Memory B cell (primary cell): ENCODE measurements around the gene SRCIN1.
"Not testable (repeated sequence)": the region's sequence is repeated elsewhere in the genome, so short reads cannot be mapped to it uniquely, and the experiment has no call there.

Experiments
- ATAC-seq: fragments of 150-1000 bp; cut with Tn5 transposase; 2 replicates; pipeline ENCODE4 v1.10.0; 2021; ENCODE audit warnings: low read depth, mild to moderate bottlenecking, moderate library complexity
- DNase-seq, 2 donors: peaks; one replicate each; pipeline ENCODE4 v3.0.0; 2022; ENCODE audit warnings: low spot score in 2 of 2
- H3K27ac Mint-ChIP-seq: one replicate; pipeline ENCODE4 v1.8.0; 2022; ENCODE audit warnings: mild to moderate bottlenecking, moderate library complexity, mixed read lengths
- H3K27me3 Mint-ChIP-seq: one replicate; pipeline ENCODE4 v1.8.0; 2022; ENCODE audit warnings: mixed read lengths
- H3K36me3 Mint-ChIP-seq: one replicate; pipeline ENCODE4 v1.8.0; 2022; ENCODE audit warnings: mild to moderate bottlenecking, mixed read lengths
- H3K4me1 Mint-ChIP-seq: one replicate; pipeline ENCODE4 v1.8.0; 2022; ENCODE audit warnings: mixed read lengths
- H3K4me3 Mint-ChIP-seq: one replicate; pipeline ENCODE4 v1.8.0; 2022; ENCODE audit warnings: mild to moderate bottlenecking, moderate library complexity, mixed read lengths
- H3K9me3 Mint-ChIP-seq: one replicate; pipeline ENCODE4 v1.8.0; 2022; ENCODE audit warnings: mixed read lengths

Gene SRCIN1

DNA sequence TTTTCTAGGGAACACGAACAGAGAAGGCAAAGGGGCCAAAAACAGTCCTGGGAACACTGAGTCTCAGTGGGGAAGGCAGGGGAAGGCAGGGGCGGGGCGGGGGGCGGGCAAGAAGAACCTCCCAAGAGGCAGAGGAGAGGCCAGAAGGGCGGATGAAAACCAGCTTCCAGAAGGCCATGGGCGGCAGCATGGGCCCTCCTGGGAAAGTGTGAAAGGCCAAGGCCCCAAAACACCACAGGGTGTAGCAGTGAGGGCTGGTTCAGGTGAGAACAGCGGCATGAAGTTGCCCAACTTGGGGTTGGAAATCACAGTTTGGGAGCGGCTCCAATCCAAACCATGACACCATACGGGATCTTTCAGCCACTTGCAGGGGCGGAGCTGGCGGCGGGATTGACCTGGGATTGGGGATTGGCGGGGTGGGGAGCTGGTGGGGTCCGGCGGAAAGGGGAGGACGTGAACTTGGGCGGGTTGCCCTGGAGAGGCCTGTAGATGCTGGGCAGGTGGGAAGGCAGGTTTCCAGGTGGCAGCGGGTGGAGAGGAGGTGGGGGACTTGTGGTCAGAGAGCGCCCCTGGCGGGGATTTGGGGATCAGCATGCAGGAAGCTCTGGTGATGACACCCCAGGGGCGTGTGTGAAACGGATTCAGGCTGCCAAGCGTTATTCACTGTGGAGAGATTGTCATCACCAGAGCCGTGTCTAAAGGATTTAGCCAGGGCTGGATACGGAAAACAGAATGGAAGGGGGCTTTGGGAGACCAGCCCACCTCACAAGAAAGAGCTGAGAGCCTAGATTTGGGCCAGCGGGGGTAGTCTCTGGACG lies 96.6 kb downstream of the SRCIN1 start:
- Mint-ChIP-seq H3K27ac (peak overlapping the region; percentile 64), H3K36me3 (peaks cover 2% of the 10 kb centered on the region), H3K4me3 (peak overlapping the region; percentile 87), H3K9me3 (no peaks in the 10 kb centered on the region), H3K4me1 (peaks cover 5% of the 10 kb centered on the region), H3K27me3 (peaks cover 30% of the 10 kb centered on the region)
- DNase-seq (peak; percentile 58 to 63), ATAC-seq (peak; percentile 91)

DNA sequence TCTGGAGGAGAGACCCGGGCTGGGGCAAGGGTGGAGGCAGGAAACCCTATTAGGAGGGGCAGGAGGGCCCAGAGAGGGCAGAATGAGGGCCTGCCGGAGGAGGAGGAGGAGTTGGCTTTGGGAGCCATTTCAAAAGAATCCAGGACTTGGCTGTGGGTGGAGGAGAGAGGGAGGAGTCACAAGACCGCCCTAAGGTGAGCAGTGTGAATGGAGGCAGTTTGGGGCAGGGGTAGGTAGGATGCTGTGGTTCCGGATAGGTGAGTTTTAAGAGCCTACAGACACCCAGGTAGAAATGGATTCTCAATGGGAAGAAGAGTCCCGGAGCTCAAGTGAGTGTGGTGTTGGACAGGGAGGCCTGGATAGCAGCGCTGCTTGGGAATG lies 97.2 kb downstream of the SRCIN1 start:
- DNase-seq (no peak), ATAC-seq (no peak)
- Mint-ChIP-seq H3K36me3 (peaks cover 2% of the 10 kb centered on the region), H3K27me3 (peaks cover 30% of the 10 kb centered on the region), H3K27ac (no peak overlapping the region), H3K4me3 (no peak overlapping the region), H3K9me3 (no peaks in the 10 kb centered on the region), H3K4me1 (peaks cover 5% of the 10 kb centered on the region)

DNA sequence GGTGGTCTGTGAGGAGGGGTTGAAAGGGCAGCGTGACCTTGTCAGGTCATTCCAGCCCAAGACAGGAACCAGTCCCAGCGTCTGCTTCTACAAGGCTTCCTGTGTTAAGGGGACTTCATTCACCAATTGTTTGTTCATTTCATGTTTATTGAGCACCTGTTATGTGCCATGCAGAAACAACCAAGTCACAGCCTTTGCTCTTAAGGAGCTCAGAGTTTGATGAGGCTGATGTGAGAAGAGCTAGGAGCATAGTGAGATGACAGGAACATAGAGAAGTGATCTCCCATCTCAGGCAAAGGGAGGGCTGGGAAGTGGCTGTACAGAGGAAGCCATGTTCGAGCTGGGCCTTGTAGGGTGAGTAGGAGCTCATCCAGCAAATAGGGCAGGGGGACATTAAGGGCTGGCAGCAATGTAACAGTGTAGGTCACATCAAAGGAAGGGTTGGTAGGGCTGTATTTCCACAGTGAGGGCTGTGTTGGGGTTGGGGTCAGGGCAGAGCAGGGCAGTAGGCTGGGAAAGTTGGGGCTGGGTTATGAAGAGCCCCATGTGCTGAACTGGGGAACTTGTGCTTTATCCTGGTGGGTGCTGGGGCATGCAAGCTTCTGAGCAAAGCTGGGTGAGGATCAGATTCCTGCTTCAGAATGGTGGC lies 97.7 kb downstream of the SRCIN1 start:
- H3K36me3 Mint-ChIP-seq: peaks cover 2% of the 10 kb centered on the region
- ATAC-seq (no peak), DNase-seq (no peak)
- H3K4me3 Mint-ChIP-seq: no peak overlapping the region
- no peaks in the 10 kb centered on the region for H3K9me3 Mint-ChIP-seq
- H3K4me1 Mint-ChIP-seq: peaks cover 5% of the 10 kb centered on the region
- no peak overlapping the region for H3K27ac Mint-ChIP-seq
- peaks cover 30% of the 10 kb centered on the region for H3K27me3 Mint-ChIP-seq

DNA sequence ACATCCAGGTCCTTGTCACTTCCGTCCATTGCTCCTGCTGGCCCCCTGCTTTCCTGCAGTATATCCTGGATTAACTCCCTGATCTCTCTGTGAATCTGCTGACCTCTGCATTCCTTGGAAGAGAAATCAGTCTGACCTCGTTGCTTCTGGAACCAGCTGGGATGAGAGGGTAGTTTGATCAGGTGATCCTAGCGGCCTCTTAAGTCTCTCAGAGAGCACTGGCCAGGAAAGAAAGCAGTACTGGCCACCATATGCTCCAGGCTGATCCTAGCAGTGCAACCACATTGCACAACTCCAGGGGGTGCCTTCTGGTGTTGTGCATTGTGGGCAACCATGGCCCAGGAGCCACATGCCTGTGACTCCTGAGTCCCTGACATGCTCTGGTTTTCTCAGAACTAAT lies 98.3 kb downstream of the SRCIN1 start:
- no peak for DNase-seq
- no peak overlapping the region for H3K4me3 Mint-ChIP-seq

DNA sequence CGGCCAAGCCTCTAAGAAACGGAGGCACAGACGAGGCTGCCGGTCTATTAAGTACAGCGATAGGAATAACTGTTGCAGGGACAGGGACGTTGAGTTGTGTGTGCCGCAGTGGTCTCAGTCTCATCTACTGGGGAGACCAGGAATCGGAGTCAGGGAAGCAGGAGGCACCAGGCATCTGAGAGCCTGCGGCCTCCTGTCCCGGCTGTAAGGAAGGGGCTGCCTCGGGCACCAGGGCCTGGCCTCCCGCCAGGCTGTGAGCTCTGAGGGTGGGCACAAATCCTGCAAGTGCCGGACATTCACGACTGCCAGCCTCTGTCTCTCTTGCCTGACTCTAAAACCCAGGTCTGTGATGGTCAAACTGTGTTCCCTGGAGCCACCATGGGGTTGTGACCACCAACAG lies 101.5 kb downstream of the SRCIN1 start:
- H3K9me3 Mint-ChIP-seq: no peaks in the 10 kb centered on the region

More for the DNA sequence above, 98.3 kb downstream of the SRCIN1 start:
- peaks cover 5% of the 10 kb centered on the region for H3K4me1 Mint-ChIP-seq
- H3K27ac Mint-ChIP-seq: no peak overlapping the region
- no peak for ATAC-seq
- H3K27me3 Mint-ChIP-seq: peaks cover 34% of the 10 kb centered on the region
- peaks cover 2% of the 10 kb centered on the region for H3K36me3 Mint-ChIP-seq
- H3K9me3 Mint-ChIP-seq: no peaks in the 10 kb centered on the region

DNA sequence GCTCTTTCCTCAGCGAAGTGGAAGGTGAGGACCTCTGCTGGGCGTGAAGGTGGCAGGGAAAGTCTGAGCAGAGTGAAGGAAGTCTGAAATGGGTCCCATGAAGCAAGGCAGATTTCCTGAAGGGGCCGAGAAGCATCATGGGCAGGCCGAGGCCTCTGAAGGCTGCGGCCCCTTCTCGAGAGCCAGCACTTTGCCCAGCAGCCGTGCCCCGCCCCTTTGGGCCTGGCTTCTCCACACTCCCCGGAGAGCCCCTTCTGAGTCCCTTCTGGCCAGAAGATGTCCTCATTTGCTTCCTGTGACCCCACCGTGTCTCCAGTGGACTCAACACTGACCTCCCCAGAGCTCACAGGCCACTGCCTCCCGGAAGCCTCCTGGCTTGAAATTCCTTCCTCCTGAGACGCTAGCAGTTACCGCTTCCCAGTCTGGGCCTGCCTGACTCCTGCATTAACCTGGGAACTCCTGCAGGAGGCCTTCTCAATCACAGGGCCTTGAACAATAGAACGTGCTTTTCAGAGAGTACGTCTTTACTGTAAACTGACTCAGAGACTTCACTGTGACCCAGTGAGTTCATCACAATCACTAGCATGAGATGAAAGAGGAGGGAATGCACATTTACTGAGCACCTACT lies 102.4 kb downstream of the SRCIN1 start:
- H3K4me3 Mint-ChIP-seq, H3K9me3 Mint-ChIP-seq, ATAC-seq, DNase-seq, H3K36me3 Mint-ChIP-seq, H3K4me1 Mint-ChIP-seq, H3K27ac Mint-ChIP-seq: not testable (repeated sequence)
- peaks cover 16% of the 10 kb centered on the region for H3K27me3 Mint-ChIP-seq

More for the DNA sequence above, 101.5 kb downstream of the SRCIN1 start:
- no peak overlapping the region for H3K4me3 Mint-ChIP-seq
- no peaks in the 10 kb centered on the region for H3K4me1 Mint-ChIP-seq
- DNase-seq (no peak), ATAC-seq (no peak)
- H3K36me3 Mint-ChIP-seq: no peaks in the 10 kb centered on the region
- no peak overlapping the region for H3K27ac Mint-ChIP-seq
- peaks cover 21% of the 10 kb centered on the region for H3K27me3 Mint-ChIP-seq

DNA sequence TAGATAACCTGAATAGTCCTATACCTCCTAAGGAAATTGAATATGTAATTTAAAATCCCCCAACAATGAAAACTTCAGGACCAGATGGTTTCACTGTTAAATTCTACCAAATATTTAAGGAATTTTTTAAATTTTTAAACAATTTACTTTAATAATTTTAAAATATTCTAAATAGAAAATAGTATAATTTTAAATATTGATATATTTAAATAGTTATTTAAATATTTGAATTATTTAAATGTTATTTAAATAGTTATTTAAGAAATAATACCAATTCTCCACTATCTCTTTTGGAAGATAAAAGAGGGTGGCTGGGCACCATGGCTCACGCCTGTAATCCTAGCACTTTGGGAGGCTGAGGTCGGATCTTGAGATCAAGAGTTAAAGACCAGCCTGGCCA lies 104.0 kb downstream of the SRCIN1 start:
- H3K4me1 Mint-ChIP-seq, H3K27ac Mint-ChIP-seq, H3K27me3 Mint-ChIP-seq, H3K36me3 Mint-ChIP-seq, ATAC-seq, DNase-seq, H3K9me3 Mint-ChIP-seq, H3K4me3 Mint-ChIP-seq: not testable (repeated sequence)

DNA sequence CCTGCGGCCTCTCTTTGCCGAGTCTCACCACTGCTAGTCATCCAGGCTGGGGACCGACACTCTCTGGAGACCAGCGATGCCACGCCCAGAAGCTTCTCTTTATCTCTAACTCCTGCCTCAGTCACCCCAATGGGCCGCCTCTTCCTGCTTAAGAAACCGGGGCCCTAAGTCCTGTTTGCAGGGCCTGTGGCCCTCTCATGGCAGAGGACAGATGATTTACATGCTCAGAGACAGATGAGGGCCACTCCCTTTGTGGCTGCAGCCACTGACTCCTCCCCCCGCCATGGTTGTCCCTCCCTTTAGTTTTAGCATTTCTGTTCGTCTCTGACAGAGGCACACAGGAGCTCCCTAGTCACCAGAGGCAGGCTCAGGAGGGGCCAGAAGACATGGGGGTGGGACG lies 106.5 kb downstream of the SRCIN1 start:
- not testable (repeated sequence) for H3K36me3 Mint-ChIP-seq, H3K4me3 Mint-ChIP-seq, ATAC-seq, H3K4me1 Mint-ChIP-seq, H3K9me3 Mint-ChIP-seq, H3K27me3 Mint-ChIP-seq, DNase-seq, H3K27ac Mint-ChIP-seq

DNA sequence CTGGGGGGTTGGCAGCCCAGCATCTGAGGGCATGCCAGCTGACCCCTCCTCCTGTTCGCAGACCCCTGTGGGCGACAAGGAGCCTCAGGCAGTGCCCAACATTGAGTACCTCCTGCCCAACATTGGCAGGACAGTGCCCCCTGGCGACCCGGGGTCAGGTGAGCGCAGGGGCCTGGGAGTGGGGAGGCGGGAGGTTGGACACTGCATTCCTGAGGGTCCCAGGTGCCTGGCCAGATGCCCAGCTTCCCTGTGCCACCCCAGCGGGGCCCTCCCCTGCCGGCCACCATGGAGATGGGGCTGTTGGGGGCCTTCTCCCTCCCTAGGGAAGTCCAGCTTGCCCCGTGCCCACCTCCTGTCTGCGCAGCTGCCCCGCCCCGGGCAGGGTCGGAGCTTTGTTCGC lies 107.4 kb downstream of the SRCIN1 start:
- ATAC-seq (no peak), DNase-seq (no peak)
- no peak overlapping the region for H3K27ac Mint-ChIP-seq
- no peaks in the 10 kb centered on the region for H3K4me1 Mint-ChIP-seq
- H3K36me3 Mint-ChIP-seq: peaks cover 2% of the 10 kb centered on the region
- H3K9me3 Mint-ChIP-seq: peaks cover 6% of the 10 kb centered on the region
- H3K27me3 Mint-ChIP-seq: peaks cover 14% of the 10 kb centered on the region
- no peak overlapping the region for H3K4me3 Mint-ChIP-seq

DNA sequence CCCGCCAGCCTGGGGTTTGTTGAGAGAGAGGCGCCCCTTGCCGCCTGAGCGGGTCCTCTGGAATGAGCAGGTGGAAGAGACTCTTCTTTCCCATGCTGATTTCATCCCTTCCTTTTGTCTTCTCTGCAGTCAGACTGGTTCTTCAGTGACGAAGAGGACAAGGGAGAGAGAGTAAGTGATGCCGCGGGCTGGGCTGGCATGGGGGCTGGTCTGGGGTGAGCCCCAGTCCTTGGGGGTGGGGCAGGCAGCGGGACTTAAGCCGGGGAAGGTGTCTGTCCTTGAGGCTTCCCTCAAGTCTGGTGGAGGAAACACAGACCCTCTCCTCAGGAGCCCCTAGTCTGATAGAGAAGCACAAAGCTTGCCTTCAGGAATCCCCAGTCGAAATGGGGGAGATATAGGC lies 108.1 kb downstream of the SRCIN1 start:
- H3K36me3 Mint-ChIP-seq, H3K27ac Mint-ChIP-seq, DNase-seq, ATAC-seq, H3K9me3 Mint-ChIP-seq, H3K4me1 Mint-ChIP-seq, H3K4me3 Mint-ChIP-seq: not testable (repeated sequence)
- H3K27me3 Mint-ChIP-seq: peaks cover 12% of the 10 kb centered on the region

DNA sequence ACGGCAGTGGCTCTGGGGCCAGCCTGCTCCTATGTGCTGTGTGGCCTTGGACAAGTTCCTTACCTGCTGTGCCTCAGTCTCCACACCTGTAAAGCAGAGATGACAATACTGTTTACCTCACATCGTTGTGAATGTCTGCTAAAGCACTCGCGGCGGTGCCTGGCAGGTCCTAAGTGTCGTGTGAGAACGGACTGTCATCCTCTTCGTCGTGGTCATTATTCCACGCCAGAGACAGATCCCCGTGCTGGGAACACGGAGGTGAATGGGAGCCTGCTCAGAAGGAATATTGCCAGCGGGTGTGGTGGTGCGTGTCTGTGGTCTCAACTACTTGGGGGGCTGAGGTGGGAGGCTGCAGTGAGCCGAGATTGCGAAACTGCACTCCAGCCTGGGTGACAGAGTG lies 111.6 kb downstream of the SRCIN1 start:
- not testable (repeated sequence) for ATAC-seq, DNase-seq, H3K27ac Mint-ChIP-seq, H3K4me3 Mint-ChIP-seq, H3K9me3 Mint-ChIP-seq, H3K36me3 Mint-ChIP-seq, H3K4me1 Mint-ChIP-seq
- peaks cover 14% of the 10 kb centered on the region for H3K27me3 Mint-ChIP-seq

DNA sequence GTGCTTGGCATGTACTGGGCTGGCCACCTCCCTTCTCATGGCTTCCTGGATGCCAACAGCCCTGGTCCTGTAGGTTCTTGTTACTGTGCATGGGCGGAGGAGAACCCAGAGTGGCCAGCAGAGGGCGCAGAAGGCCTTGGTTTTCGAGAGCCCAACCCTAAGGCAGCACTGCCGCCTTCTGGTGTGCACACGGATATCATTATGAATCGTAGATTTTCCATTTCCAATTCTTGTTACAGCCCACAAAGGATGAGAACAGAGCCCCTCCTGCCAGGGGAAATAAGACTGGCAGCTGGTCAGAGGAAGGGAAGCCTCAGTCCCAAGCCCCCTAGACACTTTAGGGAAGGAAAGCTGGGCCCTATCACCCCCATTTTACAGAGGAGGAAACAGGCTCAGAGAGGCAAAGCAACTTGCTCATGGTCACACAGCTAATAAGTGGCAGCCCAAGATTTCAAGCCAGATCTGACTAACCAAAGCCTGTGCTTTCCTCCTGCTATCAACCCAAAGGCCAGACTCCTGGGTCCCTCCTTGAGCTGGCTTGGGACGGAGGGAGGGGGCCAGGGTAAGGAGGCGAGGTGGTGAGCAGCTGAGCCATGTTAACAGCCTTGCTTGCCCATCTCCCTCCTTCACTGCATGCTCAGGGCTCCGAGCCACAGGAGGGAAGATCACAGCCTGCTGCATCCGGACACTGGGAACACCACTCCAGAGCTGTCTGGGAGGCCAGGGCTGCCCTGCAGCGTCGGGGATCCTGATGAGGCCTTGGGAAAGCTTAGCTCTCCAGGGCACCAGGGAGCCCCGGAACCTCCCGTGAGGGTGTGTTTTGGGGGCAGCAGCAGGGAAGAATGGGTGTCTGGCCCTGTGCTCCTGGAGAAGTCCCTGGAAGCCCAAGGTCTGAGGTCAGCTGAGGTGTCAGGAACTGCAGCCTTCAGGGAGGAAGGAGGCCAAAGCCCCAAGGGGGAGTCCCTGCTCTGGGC lies 113.4 kb downstream of the SRCIN1 start:
- H3K4me3 Mint-ChIP-seq, H3K36me3 Mint-ChIP-seq, H3K4me1 Mint-ChIP-seq, H3K9me3 Mint-ChIP-seq, H3K27ac Mint-ChIP-seq: not testable (repeated sequence)
- peak; percentile 88 for DNase-seq
- H3K27me3 Mint-ChIP-seq: peaks cover 14% of the 10 kb centered on the region
- ATAC-seq: peak; percentile 84

DNA sequence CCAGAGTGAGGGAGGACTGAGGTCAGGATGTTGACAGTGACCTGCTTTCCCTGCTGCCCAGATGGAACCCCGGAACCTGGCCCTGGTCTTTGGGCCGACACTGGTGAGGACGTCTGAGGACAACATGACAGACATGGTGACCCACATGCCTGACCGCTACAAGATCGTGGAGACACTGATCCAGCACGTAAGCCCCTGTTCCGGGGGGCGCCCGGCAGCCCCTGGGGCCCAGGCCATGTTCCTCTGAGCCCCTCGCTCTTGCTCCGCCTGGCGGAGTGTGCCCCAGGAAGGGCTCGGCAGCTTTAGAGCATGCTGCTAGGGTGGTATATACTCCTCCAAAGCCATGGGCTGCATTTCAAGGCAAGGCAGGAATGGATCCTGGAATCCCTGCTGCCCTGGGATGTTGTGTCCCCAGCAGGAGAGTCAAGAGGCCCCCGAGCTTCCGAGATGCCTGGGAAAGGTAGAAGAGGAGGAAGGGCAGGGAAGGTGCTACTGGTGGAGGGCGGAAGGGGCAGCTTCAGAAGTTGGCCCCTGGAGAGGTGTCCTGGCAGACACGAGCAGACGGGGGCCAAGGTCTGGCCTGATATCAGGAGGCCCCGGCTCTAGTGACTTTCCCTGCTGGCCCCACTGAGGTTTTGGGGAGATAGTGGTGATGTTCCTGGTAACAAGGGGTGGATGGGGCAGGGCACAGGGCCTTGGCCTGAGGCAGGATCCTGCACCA lies 114.2 kb downstream of the SRCIN1 start:
- H3K27ac Mint-ChIP-seq, H3K36me3 Mint-ChIP-seq: not testable (repeated sequence)

More for the DNA sequence above, 114.2 kb downstream of the SRCIN1 start:
- peaks cover 14% of the 10 kb centered on the region for H3K27me3 Mint-ChIP-seq
- H3K9me3 Mint-ChIP-seq, H3K4me3 Mint-ChIP-seq, ATAC-seq, H3K4me1 Mint-ChIP-seq, DNase-seq: not testable (repeated sequence)
